Loucy (cell line): Measurements from ENCODE around the gene BRD8.

ENCODE experiments used
- H2AFZ ChIP-seq: fragments of 200-600 bp; sonication (generic); 2 replicates; pipeline ENCODE4 v1.6.0; 2016; ENCODE audit warnings: antibody characterized with exemption, mild to moderate bottlenecking, low read length, moderate library complexity
- H3F3A ChIP-seq: fragments of 200-600 bp; 2 replicates; pipeline ENCODE4 v1.6.0; 2016; ENCODE audit warnings: antibody characterized with exemption, low read depth, mild to moderate bottlenecking
- H3K27me3 ChIP-seq: fragments of 200-600 bp; sonication (generic); 2 replicates; pipeline ENCODE4 v1.6.1; 2014; ENCODE audit warnings: low read length, mild to moderate bottlenecking; ENCODE audit not compliant: insufficient read depth, poor library complexity, severe bottlenecking
- H3K36me3 ChIP-seq: fragments of 200-600 bp; sonication (generic); 2 replicates; pipeline ENCODE4 v1.6.1; 2016; ENCODE audit warnings: low read length; ENCODE audit not compliant: insufficient read depth
- H3K4me1 ChIP-seq: fragments of 200-600 bp; sonication (generic); 2 replicates; pipeline ENCODE4 v1.5.1; 2014; ENCODE audit warnings: low read length, mild to moderate bottlenecking; ENCODE audit not compliant: insufficient read depth, poor library complexity, severe bottlenecking
- H3K4me2 ChIP-seq: fragments of 200-600 bp; sonication (generic); 2 replicates; pipeline ENCODE4 v1.6.0; 2014; ENCODE audit warnings: antibody characterized with exemption, low read length, low read depth, mild to moderate bottlenecking; ENCODE audit not compliant: poor library complexity, severe bottlenecking
- H3K4me3 ChIP-seq: fragments of 200-600 bp; sonication (generic); 2 replicates; pipeline ENCODE4 v1.5.1; 2014; ENCODE audit warnings: low read length, mild to moderate bottlenecking, mixed read lengths; ENCODE audit not compliant: poor library complexity, severe bottlenecking
- H3K79me2 ChIP-seq: fragments of 200-600 bp; sonication (generic); 2 replicates; pipeline ENCODE4 v1.6.1; 2014; ENCODE audit warnings: low read length; ENCODE audit not compliant: insufficient read depth
- H3K9ac ChIP-seq: fragments of 200-600 bp; sonication (generic); 2 replicates; pipeline ENCODE4 v1.6.0; 2014; ENCODE audit warnings: mild to moderate bottlenecking, low read depth, low read length, moderate library complexity; ENCODE audit not compliant: poor library complexity, severe bottlenecking
- H3K9me2 ChIP-seq: fragments of 200-600 bp; sonication (generic); replicated peaks from 2 replicates; pipeline ENCODE4 v1.6.1; 2016; ENCODE audit warnings: low read depth, low read length, mixed read lengths
- H3K9me3 ChIP-seq: fragments of 200-600 bp; sonication (generic); 2 replicates; pipeline ENCODE4 v1.6.1; 2014; ENCODE audit warnings: mild to moderate bottlenecking, antibody characterized with exemption, low read length, low read depth; ENCODE audit not compliant: insufficient read depth
- H4K20me1 ChIP-seq: fragments of 200-600 bp; sonication (generic); 2 replicates; pipeline ENCODE4 v1.6.0; 2014; ENCODE audit warnings: antibody characterized with exemption, low read length, mild to moderate bottlenecking; ENCODE audit not compliant: insufficient read depth, poor library complexity, severe bottlenecking
- CTCF ChIP-seq: fragments of 200-600 bp; sonication (generic); conservative IDR thresholded peaks from 2 replicates; pipeline ENCODE4 v1.5.1; 2014; ENCODE audit warnings: mild to moderate bottlenecking, antibody characterized with exemption, low read length
- EZH2phosphoT487 ChIP-seq: fragments of 200-600 bp; IDR thresholded peaks from 2 replicates; pipeline ENCODE4 v1.6.1; 2018; ENCODE audit warnings: antibody characterized with exemption, mild to moderate bottlenecking, moderate library complexity, borderline replicate concordance

The BRD8 gene

GRCh38 chr5:138128334-138128733, 50.1 kb downstream of the BRD8 start:
- Histone ChIP-seq H3F3A (no peaks in the 10 kb centered on the region), H3K9me2 (no peaks in the 10 kb centered on the region), H3K27me3 (no peaks in the 10 kb centered on the region), H3K4me3 (no peak overlapping the region), H2AFZ (no peak overlapping the region), H3K79me2 (no peaks in the 10 kb centered on the region), H3K9me3 (no peaks in the 10 kb centered on the region), H3K4me1 (peaks cover 3% of the 10 kb centered on the region), H4K20me1 (no peaks in the 10 kb centered on the region), H3K36me3 (no peaks in the 10 kb centered on the region), H3K9ac (no peak overlapping the region), H3K4me2 (no peak overlapping the region)
- no peak for TF ChIP-seq EZH2phosphoT487
- no peak for TF ChIP-seq CTCF

GRCh38 chr5:138115254-138115653, 63.2 kb downstream of the BRD8 start:
- TF ChIP-seq CTCF (no peak), EZH2phosphoT487 (no peak)
- Histone ChIP-seq H3K9ac (no peak overlapping the region), H3K9me2 (no peaks in the 10 kb centered on the region), H3K27me3 (no peaks in the 10 kb centered on the region), H3K79me2 (no peaks in the 10 kb centered on the region), H3K9me3 (no peaks in the 10 kb centered on the region), H3F3A (no peaks in the 10 kb centered on the region), H3K4me2 (no peak overlapping the region), H3K4me3 (no peak overlapping the region), H4K20me1 (no peaks in the 10 kb centered on the region), H2AFZ (no peak overlapping the region), H3K4me1 (no peaks in the 10 kb centered on the region), H3K36me3 (no peaks in the 10 kb centered on the region)

- Histone ChIP-seq H3K9me2 (no peaks in the 10 kb centered on the region), H3K9me3 (no peaks in the 10 kb centered on the region), H3K4me1 (peaks cover 3% of the 10 kb centered on the region), H2AFZ (0 out of 2 replicates have a peak overlapping the region, but pooled peaks have one; percentile 21), H3K36me3 (no peaks in the 10 kb centered on the region), H3K9ac (no peak overlapping the region), H3K79me2 (no peaks in the 10 kb centered on the region), H3K4me2 (no peak overlapping the region), H3F3A (no peaks in the 10 kb centered on the region), H4K20me1 (no peaks in the 10 kb centered on the region), H3K27me3 (no peaks in the 10 kb centered on the region), H3K4me3 (no peak overlapping the region)
- TF ChIP-seq CTCF (no peak), EZH2phosphoT487 (no peak)
Measured at GRCh38 chr5:138111937-138112336, 66.5 kb downstream of the BRD8 start.
